Daoy (cell line): ENCODE measurements around the gene PPP2R2C. TPM values are rescaled to one million over a fixed set of nuclear protein-coding genes. Genes with fewer than 3 reads are reported as not detected.

ENCODE experiments used
- DNase-seq: peaks from one replicate; pipeline ENCODE4 v3.0.0-alpha.2; 2015; ENCODE audit warnings: low read depth
- total RNA-seq: library from RNA; depleted of rRNA; stranded (reverse); fragments of >200 nt; shearing (Covaris generic); gene quantifications from 2 replicates; pipeline ENCODE4 v1.2.3, GENCODE V29; 2014

Gene PPP2R2C
- total RNA-seq, 1 experiment from 2014 or later: 0.86 TPM

DNA sequence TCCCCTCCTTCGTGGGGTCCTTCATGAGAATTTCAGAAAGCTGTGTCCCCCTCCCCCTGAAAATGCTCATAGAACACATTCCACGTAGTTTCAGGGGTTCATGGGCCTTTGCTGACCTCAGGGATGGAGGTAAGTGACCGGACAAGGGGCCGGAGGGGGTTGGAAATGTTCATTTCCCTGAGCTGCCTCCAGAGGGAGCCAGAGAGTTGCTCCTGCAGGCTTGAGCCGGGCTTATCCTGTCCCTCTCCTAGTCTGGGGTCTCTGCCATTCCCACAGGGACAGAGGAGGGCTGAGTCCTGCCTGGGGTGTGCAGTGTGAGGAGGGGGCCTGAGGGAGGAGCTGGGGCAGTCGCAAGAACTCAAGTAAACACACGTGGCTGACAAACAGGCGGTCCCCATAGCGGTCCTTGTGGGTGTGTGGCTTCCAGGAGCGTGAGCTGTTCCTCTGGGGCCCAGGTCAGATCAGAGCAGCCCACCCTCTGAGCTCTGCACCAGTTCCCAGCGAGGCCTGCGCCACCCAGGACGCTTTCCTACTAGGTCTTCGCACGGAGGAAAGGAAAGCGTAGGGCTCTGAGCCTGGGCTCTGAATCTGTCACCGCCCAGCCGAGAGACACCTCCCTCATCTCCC lies 140.3 kb downstream of the PPP2R2C start:
- DNase-seq: peak; percentile 27

DNA sequence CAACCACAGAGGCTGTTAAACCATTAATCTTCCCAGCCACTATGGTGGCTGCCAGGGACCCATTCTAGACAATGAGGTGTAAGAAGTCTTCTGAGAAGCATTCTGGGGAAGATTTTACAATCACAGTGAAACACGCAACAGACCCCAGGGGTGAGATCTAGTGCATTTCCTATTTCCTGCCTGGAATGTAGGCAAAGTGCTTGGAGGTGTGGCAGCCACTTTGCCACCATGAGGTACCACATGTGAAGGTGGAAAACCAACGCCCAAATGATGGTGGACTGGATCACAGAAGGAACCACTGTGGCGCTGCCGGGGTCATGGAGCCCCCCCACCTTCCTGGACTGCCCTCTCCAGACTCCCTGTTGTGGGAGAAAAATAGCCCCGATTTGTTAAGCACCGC lies 140.9 kb downstream of the PPP2R2C start:
- DNase-seq: no peak

DNA sequence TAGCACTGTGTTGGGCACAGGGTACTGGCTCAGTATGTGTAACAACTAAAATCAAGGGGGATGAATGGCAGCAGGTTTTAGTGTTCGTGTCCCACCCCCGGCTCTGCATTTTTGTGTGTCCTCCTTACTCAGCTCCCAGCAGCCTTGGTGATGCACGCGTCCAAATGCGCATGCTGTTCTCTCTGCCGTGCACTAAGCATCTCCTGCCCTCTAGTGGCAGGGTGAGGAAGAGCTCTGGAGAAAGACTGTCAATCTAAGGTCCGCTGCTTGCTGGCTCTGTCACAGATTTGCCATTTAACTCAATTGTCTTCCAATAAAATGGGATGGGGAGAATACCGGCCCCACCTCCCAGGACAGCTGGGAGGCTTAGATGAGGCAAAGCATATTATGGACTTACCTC lies 141.4 kb downstream of the PPP2R2C start:
- DNase-seq: peak; percentile 56

DNA sequence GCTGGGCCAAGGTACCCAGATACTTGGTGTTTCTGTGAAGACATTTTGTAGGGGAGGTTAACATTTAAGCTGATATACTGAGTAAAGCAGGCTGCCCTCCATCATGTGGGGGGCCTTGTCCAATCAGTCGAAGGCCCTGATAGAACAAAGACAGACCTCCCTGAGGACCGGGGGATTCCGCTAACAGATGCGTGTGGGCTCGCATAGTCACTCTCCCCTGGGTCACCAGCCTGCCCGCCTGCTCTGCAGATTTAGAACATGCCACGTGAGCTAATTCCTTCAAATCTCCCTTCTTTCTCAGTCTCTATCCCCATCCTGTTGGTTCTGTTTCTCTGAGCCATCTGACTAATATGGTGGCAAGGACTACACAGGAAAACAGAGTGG lies 142.0 kb downstream of the PPP2R2C start:
- no peak for DNase-seq

DNA sequence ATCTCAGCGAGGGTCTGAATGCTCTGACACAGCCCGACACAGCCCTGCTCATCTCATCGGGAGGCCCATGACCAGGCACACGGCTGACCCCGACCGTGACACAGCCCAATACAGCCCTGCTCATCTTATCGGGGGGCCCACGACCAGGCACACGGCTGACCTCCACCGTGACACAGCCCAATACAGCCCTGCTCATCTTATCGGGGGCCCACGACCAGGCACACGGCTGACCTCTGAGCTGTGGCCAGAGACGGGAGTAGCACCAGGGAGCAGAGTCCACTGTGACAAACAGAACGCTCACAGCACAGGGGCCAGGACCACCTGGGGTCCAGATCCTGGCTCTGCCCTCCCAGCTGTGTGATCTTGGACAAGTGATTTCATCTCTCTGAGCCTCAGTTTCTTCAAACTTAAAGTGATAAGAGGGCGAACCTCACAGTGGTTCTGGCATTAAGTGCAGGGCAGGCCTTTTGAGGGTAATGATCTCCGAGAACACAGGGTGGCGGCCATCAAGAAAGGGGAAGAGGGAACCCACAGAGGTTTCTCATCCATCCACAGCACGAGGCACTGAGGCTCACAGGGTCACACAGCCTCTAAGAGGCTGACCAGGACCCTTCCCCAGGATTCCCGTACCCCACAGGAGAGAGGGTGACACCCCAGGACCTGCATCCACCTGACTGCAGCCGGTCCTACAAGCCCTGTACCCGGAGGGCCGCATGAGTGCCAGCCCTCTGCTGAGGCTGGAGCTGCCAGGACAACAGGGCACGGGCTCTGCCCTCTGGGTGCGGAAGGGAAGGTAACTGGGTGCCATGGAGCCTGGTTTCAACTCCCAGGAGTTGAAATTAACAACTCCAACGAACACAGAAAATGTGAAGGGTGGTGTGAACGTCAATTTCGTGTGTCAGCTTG lies 142.7 kb downstream of the PPP2R2C start:
- DNase-seq: no peak

DNA sequence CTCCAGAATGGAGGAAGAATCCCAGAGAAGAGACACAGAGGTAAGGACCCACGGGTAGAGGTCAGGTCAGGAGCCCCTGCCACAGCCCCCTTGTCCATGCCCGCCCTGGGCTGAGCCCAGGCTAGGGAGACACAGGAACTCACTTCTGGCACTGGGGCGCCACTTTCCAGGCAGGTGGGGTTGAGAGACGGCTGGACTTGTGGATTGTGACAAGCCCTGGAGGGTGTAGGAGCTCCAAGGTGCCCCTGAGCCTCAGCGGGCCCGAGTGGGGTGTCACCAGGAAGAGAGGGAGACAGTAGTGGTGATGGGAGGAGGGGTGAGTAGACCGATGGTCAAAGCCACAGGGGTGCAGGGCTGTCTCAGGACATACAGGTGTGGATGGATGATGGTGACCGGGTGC lies 143.9 kb downstream of the PPP2R2C start:
- DNase-seq: no peak

DNA sequence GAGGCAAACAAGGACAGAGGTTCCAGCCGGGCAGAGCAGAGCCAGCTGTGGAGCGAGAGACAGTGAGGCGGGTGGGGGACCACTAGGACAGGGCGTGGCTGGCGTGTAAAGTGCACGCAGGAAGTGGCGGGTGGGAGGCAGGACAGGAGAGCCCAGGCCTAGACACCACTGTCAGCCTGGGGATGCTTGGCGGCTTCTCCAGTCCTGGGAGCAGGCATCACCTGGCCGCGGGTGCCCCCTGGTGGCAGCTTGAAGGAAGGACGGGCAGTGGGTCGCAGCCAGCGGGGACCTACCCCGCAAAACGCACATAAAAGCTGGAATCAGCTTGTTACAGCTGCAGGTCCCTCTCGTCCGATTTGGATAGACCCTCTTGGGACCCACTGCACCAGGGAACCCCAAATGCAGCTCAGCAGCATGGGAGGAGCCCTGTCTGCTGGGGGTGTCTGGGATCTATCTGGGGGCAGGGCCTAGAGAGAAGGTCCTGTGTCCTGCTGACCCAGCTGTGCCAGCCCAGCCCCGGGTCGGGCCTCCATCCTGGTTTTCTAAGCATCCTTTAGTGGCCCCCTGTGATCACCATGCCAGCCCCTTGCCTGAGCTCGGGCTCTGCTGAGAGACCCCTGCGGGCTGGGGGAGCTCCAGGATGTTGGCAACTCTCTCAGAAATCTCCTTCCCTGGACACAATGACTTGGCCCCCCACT lies 145.0 kb downstream of the PPP2R2C start:
- peak; percentile 81 for DNase-seq

DNA sequence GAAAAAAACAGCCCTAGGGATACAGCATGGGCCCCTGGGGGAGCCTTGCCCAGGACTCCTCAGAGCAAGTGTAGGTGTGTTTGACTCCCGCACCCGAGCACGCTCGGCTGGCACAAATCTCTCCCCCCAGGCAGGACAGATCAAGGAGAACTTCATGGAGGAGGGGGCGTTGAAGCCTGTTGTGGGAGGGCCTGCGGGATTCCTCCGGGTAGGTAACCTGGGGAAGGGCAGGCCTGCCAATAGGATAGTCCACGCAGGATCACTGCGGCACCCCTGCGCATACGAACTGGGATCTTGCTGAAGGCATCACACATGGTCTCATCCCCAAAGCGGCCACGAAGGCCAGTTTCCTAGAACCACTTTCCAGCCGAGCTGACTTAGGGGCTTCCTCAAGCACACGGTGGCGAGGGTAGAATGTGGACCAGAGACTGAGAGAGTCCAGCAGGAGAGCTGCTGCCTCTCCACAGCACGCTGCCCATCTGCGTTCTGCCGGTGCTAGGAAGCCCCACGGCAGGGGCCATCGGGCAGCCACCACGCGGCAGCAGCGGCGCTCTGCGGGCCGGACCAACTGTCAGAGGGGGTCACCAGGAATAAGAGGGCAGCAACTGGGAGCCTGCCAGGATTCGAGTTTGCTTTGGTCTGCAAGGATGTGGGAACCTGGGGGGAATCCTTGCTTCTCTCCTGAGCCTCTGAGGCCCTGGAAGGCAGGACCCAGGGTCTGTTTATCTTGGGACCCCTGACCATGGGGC lies 145.9 kb downstream of the PPP2R2C start:
- no peak for DNase-seq

DNA sequence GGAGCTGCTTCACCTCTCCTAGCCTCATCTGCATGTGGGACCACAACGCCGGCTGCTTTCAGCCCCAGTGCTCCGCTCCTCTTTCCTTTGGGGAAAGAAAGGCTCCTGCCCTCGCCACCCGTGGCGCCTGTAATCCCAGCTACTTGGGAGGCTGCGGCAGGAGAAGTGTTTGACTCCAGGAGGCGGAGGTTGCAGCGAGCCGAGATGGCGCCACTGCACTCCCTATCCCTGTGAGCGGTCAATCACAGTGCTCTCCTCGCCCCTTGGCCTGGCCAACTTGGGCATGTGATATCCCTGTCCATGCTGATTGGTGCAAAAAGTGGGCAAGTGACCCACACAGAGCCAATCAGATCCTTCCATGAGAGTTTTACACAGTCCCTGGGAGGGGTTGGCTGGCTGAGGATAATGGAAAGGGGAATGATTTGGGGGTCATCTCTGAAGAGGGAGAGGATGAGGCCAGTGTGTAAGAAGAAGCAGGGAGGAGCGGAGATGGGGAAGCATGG lies 146.6 kb downstream of the PPP2R2C start:
- no peak for DNase-seq

DNA sequence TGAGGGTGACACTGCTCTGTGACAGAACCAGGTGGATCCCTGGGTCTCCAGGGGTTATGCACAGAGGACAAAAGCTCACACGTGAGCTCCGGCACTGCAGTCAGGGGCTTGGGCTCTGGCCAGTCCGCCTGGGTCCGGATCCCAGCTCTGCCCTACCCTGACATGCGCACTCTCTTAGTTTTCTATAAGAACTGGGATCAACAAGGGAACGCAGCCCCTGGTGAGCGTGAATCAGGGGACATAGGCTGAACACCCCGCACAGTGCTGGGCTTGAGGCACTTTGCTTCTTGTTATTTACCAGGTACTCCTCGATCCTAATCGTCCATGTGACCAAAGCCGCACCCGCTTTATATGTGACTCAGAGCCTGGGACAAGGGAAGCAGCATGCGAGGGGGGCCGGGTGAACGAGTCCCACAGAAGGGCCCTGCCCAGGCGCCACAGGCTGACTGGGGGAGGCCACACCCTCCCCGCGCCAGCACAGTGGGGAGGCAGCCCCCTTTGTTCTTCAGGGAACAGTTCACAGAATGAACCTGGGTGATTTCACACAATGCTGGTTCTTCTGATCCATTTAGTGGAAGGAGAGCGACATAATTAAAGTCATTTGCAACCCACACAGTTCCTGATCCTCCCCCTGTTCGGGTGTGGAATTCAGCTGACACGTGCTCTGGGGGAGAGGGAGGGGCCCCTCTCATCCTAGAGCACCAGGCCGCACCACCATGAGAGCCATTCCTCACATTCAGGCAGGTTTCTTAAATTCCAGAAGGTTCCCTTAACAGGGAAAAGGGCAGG lies 147.2 kb downstream of the PPP2R2C start:
- peak; percentile 76 for DNase-seq

DNA sequence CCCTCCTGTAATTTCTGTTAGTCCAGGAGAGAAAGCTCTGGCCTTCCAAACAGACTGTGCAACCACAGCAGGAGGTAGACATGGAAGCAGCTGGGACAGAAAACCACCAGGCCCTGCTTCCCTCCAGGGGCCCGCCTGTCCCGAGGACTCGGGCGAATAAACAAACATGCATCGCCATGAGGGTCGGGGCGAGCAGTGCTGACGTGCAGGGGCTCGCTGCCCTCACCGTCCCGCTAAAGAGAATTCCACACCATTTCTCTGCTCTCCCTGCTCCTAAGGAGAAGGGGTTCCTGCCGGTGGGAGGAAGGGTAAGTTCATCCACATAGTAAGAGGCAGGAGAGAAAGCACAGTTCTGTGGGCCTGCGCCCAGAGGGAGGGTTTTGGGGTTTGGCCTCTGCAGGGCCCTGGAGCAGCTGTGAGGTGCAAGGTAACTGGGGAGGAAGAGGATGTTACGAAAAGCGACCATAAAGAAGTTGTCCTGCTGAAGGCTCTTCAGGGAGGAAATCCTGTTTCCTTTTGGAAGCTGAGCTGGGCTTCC lies 147.9 kb downstream of the PPP2R2C start:
- DNase-seq: no peak

DNA sequence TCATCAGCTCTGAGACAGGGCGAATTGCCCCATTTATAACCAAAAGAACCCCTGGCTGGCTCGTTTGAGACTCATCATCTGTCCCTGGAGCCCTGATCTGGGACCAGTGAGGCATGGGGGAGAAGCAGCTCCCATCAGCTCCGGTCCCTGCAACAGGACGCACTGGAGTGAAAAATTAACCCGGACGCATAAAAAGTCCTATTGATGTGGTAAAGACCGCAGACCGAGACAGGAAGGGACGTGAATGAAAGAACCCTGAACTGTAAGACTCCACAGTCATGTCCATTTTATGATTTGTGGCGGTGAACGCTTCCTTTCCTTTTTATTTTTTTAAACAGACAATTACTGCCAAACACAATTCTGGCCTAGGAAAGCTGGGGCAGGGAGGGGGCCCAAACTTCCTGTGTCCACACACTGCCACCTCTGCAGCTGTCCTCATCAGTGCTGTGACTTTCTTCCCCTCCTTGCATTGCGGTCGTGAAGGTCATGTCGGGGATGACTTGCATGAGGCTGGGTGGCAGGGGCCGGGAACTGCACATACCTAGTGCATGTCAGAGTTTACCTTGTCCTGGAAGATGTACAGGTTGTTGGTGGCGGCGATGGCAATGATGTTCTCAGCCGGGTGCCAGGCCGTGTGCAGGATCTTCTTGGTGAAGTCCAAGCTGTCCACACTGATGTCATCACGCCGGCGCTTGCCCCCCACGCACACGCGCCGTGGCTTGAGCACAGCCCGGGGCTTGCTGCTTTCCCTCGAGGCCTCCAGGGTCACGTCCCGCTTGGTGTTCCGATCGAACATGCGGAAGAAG lies 149.4 kb downstream of the PPP2R2C start:
- DNase-seq: no peak

DNA sequence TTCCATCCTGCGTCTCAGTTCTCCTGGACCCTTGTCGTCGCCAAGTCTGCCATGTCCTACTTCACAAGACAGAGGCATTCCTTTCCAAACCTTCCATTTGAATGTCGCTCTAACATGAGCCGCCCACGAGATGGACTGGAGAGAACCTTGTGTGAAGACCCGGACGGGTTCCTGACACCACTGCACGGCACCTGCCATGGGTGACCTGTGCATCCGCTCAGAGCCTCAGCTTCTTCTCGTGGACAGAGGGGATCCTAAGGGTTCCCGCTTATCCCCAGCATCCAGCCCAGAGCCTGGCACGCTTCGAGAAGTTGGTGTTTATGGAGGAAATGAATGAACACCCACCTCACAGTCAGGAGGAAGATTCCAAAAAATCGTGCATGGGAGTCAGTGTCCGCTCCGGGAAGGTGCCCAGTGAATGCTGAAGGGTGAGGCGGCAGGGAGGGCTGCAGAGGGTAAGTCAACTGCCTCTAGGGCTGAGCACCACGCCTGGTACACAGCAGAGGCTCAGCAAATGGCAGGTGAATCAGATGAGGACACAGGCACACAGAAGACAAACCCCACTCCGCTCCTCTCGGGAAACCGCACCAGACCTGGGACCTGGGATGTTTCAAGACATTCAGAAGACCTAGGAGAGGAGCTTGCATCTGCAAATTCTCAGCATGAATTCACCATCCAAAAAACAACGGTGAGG lies 150.2 kb downstream of the PPP2R2C start:
- DNase-seq: no peak

DNA sequence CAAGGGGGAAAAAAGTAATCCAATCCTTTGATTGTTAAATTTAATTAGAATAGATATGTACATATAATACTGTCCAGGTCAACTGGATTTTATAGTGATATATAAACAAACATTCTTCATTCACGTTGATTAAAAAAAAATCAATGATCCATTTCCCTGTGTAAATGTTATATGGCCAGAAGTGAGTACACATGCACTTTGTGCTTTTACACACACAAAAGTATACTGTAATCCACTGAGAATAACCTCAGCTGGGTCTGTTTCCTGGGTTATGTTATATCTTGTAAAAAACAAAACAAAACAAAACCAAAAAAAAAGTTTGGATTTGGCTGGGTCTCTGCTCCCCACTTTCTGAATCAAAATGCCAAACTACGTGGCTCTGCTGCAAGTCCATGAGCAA lies 151.1 kb downstream of the PPP2R2C start:
- DNase-seq: no peak

DNA sequence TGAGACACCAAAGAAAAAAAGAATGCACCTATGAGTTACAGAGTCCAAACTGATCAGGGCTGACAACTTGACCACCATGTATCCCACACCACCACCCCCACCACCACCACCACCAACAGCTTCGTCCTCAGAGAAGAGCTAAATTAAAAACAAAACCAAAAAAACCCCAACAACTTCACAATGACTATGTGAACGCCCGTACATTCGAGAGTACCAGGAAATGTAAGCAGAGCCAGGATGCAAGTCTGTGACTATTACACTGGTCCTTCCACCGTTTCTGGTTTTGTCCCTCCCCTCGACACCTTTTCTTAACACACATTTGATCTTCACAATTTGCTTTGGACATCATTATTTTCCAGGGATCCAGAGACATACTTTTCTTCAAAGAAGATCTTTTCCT lies 151.8 kb downstream of the PPP2R2C start:
- DNase-seq: no peak

DNA sequence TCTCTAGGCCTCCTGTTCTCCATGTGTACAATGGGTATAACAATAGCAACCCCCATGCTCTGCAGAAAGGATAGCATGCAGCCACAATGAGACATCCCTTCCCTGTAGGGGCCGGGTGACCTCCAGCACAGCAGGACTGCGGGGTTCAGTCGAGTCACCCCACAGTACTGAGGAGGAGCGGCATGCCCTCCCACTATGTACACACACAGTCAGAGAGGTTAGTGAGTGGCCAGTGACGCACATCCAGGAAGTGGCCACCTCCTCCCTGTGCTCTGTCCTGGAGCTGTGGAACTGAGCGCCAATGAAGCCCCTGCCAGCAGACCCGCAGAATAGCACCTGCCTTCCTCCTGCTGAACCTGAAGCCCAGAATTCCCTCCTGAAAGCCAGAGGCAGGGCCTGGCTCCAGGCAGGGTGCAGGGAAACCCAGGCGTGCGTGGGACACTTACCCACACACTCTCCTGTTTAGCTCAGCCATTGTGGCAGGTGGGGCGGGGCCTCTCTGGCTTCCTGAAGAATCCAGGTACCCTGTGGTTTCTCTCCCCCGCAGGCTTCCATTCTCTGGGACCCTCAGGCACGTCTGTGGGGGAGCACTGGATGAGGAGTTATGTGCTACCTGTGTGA lies 152.8 kb downstream of the PPP2R2C start:
- DNase-seq: peak; percentile 49

DNA sequence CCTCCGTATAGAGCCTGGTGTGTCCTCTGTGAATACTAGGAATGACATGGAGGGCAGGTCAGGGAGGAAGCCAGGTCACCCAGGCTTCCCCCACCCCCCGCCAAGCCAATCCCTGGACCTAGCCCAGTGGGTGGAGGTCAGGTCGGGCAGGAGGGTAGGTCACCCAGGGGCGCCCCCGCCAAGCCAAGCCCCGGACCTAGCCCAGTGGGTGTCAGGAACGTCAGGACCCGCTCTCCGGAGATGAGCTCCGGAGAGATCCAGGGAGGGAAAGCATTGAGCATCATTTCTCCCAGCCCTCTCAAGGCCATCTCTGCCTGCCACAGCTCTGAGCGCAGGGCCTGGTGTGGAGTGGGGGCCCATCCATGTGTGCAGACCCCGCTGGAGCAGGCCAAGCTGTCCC lies 154.2 kb downstream of the PPP2R2C start:
- no peak for DNase-seq

DNA sequence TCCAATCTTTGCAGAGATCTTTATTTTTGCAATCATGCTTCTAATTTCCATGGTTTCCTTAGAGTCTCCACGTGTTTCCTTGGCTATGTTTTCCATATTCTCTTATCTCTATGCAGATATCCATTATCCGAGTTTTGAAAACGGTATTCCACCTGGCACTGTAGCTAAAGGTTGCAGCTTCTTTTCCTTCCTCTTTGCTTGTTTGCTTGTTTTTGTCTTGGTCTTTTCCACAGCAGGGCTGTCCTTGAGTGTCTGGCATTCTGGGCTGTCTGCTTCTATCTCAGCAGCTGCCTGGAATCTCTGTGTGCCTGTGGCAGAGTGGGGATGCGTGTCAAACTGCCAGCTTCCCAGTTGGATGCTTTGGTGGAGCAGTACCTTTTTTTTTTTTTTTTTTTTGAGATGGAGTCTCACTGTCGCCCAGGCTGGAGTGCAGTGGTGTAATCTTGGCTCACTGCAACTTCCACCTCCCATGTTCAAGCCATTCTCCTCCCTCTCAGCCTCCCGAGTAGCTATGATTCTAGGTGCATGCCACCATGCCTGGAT lies 155.9 kb downstream of the PPP2R2C start:
- DNase-seq: no peak
